Ishikawa (cell line): ENCODE measurements around the gene SREBF2.

Experiments
- CREB1 ChIP-seq: IDR thresholded peaks from 2 replicates; pipeline ENCODE4 v1.6.1; 2012; ENCODE audit warnings: low read depth
- EGR1 ChIP-seq: IDR thresholded peaks from 2 replicates; pipeline ENCODE4 v1.6.1; 2012
- TCF12 ChIP-seq: IDR thresholded peaks from 2 replicates; pipeline ENCODE4 v1.6.1; 2012; ENCODE audit warnings: low read depth
- ZBTB7A ChIP-seq: IDR thresholded peaks from 2 replicates; pipeline ENCODE4 v1.6.1; 2012; ENCODE audit warnings: low read depth
- TF ChIP-seq, protein P1 (sequence below): IDR thresholded peaks from 2 replicates; pipeline ENCODE4 v1.6.1; 2012; ENCODE audit warnings: low read depth, mild to moderate bottlenecking

DNA sequence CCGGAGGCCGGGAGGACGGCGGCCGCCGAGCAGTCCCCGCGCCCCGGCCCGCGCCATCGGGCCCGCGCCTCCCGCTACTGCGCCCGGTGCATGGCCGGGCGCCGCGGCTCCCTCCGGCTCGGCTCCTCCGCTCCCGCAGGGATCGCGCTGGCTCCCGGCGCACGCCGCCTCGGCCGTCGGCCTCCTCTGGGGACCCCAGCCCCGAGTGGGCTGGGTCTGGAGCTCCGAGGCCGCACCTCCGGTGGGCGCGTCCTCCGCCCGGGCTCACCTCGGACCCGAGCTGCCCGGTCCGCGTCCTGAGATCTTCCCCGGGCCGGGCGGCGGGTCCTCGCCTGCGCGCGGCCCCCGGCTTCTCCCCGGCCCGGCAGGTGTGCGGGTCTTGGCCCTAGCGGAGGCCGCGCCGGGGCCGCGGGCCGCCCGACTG lies 81.7 kb downstream of the SREBF2 start:
- TF ChIP-seq EGR1, result no peak
- TF ChIP-seq, protein P1, sequence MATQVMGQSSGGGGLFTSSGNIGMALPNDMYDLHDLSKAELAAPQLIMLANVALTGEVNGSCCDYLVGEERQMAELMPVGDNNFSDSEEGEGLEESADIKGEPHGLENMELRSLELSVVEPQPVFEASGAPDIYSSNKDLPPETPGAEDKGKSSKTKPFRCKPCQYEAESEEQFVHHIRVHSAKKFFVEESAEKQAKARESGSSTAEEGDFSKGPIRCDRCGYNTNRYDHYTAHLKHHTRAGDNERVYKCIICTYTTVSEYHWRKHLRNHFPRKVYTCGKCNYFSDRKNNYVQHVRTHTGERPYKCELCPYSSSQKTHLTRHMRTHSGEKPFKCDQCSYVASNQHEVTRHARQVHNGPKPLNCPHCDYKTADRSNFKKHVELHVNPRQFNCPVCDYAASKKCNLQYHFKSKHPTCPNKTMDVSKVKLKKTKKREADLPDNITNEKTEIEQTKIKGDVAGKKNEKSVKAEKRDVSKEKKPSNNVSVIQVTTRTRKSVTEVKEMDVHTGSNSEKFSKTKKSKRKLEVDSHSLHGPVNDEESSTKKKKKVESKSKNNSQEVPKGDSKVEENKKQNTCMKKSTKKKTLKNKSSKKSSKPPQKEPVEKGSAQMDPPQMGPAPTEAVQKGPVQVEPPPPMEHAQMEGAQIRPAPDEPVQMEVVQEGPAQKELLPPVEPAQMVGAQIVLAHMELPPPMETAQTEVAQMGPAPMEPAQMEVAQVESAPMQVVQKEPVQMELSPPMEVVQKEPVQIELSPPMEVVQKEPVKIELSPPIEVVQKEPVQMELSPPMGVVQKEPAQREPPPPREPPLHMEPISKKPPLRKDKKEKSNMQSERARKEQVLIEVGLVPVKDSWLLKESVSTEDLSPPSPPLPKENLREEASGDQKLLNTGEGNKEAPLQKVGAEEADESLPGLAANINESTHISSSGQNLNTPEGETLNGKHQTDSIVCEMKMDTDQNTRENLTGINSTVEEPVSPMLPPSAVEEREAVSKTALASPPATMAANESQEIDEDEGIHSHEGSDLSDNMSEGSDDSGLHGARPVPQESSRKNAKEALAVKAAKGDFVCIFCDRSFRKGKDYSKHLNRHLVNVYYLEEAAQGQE, result no peak
- no peak for TF ChIP-seq TCF12
- no peak for TF ChIP-seq CREB1
- TF ChIP-seq ZBTB7A, result peak; percentile 64; the same call in 1 of the 2 replicates
